ENCODE data around the gene RASD1.

- TF ChIP-seq, protein P1, sequence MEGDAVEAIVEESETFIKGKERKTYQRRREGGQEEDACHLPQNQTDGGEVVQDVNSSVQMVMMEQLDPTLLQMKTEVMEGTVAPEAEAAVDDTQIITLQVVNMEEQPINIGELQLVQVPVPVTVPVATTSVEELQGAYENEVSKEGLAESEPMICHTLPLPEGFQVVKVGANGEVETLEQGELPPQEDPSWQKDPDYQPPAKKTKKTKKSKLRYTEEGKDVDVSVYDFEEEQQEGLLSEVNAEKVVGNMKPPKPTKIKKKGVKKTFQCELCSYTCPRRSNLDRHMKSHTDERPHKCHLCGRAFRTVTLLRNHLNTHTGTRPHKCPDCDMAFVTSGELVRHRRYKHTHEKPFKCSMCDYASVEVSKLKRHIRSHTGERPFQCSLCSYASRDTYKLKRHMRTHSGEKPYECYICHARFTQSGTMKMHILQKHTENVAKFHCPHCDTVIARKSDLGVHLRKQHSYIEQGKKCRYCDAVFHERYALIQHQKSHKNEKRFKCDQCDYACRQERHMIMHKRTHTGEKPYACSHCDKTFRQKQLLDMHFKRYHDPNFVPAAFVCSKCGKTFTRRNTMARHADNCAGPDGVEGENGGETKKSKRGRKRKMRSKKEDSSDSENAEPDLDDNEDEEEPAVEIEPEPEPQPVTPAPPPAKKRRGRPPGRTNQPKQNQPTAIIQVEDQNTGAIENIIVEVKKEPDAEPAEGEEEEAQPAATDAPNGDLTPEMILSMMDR (IDR thresholded peaks at IDR 0.05), result no peak
- no peak for TF ChIP-seq POLR2A (IDR thresholded peaks at IDR 0.05)
These were observed 4.1 kb downstream of the RASD1 start for GRCh38 chr17:17492085-17492484.
